Measurements from ENCODE around the gene CPTP. TPM values are rescaled to one million over a fixed set of nuclear protein-coding genes. Genes with fewer than 3 reads are reported as not detected.

The CPTP gene
- total RNA-seq, 1 donor from 2014 or later: 10.8 TPM

DNA sequence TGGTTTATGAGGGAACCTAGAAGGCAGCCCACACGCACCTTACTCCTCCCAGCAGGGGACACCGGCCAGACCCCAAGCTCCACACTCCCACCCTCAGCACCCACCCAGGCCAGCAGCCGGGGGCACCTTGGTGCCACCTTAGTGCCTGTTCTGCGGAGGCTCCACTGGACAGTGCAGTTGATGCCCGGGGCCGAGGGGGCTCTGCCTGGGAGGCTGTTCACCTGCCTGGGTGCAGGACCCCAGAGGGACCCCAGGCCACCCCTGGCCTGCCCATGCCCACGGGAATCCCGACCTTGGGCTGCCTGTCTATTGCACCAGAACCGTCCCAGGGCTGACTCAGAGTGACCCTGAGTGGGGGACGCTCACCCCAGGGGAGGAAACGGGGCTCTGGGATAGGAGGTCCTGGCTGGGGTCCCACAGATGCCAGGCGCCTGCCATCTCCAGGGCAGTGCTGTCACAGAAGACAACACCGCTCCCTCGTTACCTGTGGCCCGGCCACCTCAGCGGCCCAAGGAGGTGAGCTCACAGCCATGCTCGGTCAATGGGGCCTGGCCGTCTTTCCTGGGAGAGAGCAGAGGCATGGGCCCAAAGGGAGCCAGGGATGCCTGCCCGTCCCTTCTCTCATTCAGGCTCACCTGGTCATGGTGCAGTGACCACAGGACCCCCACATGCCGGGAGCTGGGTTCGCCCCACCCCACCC lies 43.7 kb upstream of the CPTP start:
- Histone ChIP-seq H3K27me3 (ENCODE audit: control insufficient read depth, insufficient read depth, low read length) (no peaks in the 10 kb centered on the region), H3K4me3 (ENCODE audit: low read depth, low read length) (no peak overlapping the region), H3K36me3 (ENCODE audit: control insufficient read depth, insufficient read depth, low read length) (no peaks in the 10 kb centered on the region)
- TF ChIP-seq, protein P1, sequence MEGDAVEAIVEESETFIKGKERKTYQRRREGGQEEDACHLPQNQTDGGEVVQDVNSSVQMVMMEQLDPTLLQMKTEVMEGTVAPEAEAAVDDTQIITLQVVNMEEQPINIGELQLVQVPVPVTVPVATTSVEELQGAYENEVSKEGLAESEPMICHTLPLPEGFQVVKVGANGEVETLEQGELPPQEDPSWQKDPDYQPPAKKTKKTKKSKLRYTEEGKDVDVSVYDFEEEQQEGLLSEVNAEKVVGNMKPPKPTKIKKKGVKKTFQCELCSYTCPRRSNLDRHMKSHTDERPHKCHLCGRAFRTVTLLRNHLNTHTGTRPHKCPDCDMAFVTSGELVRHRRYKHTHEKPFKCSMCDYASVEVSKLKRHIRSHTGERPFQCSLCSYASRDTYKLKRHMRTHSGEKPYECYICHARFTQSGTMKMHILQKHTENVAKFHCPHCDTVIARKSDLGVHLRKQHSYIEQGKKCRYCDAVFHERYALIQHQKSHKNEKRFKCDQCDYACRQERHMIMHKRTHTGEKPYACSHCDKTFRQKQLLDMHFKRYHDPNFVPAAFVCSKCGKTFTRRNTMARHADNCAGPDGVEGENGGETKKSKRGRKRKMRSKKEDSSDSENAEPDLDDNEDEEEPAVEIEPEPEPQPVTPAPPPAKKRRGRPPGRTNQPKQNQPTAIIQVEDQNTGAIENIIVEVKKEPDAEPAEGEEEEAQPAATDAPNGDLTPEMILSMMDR (IDR thresholded peaks at IDR 0.05; ENCODE audit: insufficient read depth, low read length, severe bottlenecking): no peak
- FAIRE-seq (no peak), DNase-seq (ENCODE audit: low read depth) (no peak)

DNA sequence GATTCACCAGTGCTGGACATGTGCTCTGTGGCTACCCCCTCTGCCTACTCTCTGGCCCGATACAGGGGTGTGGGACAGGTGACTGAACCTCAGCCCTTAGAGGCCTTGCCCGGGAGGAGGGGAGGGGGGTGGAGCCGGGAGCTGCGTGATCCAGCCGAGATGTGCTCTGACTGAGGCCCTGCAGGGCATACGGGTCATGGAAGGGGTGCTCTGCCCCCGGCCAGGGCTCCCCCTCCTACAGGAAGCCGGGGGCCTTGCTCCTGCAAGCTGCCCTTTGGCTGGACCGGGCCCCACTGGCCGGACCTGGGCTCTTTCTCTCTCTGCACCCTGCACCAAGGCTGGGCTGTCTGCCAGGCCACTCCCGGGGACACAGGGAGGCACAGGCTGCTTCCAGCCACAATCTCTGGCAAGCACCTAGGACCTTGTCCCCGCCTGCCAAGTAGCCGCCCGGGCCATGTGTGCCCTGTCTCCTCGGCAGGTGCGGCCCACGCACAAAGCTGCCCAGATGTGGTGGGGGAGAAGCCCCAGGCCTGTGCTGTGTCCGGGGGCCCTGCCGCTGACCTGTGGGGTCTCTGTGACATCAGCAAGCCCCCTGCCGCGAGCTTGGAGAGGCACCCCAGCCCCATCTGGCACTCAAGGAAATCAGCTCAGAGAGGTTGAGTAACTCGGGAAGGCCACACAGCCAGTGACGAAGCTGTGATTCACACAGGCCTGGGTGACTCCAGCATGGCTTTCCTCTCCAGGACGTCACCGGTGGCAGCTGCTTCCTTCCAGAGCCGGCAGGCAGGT lies 42.9 kb upstream of the CPTP start:
- DNase-seq (ENCODE audit: low read depth): peak; percentile 76
- TF ChIP-seq, protein P1 (IDR thresholded peaks at IDR 0.05; ENCODE audit: insufficient read depth, low read length, severe bottlenecking): no peak
- Histone ChIP-seq H3K27me3 (ENCODE audit: control insufficient read depth, insufficient read depth, low read length) (no peaks in the 10 kb centered on the region), H3K4me3 (ENCODE audit: low read depth, low read length) (no peak overlapping the region), H3K36me3 (ENCODE audit: control insufficient read depth, insufficient read depth, low read length) (no peaks in the 10 kb centered on the region)
- peak; percentile 43 for FAIRE-seq

DNA sequence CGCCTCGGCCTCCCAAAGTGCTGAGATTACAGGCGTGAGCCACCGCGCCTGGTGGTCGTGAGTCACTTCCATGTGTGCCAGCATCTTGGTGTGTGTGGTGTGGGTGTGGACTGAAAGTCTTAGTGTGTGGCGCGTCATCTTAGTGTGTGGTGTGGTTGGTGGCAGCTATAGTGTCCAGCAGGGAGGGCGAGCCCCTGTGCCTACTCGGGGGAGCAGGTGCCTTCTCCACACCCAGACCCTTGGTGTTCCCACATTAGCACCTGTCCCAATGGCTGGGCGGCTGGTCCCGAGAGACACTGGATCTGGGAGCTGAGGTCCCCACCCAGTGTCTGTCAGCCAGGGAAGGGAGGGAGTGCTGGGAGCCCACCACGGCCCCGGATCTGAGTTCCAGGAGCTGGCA lies 41.6 kb upstream of the CPTP start:
- TF ChIP-seq, protein P1 (IDR thresholded peaks at IDR 0.05; ENCODE audit: insufficient read depth, low read length, severe bottlenecking): no peak
- H3K4me3 ChIP-seq (ENCODE audit: low read depth, low read length): no peak overlapping the region
- H3K27me3 ChIP-seq (ENCODE audit: control insufficient read depth, insufficient read depth, low read length): no peaks in the 10 kb centered on the region
- DNase-seq (ENCODE audit: low read depth) (no peak), FAIRE-seq (no peak)
- no peaks in the 10 kb centered on the region for H3K36me3 ChIP-seq (ENCODE audit: control insufficient read depth, insufficient read depth, low read length)

DNA sequence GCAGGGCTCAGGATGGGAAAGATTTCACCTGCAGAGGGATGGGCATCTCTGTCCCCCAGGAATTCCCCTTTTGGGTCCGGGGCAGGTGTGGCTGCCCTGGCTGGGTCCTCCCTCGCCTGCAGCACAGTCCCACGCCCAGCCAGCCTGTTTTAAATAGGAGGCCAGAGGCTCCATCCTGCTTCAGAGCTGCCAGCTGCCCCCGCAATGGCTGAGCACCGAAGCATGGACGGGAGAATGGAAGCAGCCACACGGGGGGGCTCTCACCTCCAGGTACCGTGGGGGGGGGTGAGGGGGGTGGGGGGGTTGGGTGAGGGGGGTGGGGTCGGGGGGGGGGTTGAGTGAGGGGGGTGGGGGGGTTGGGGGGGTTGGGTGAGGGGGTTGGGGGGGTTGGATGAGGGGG lies 40.8 kb upstream of the CPTP start:
- Histone ChIP-seq H3K27me3 (ENCODE audit: control insufficient read depth, insufficient read depth, low read length) (no peaks in the 10 kb centered on the region), H3K36me3 (ENCODE audit: control insufficient read depth, insufficient read depth, low read length) (no peaks in the 10 kb centered on the region), H3K4me3 (ENCODE audit: low read depth, low read length) (no peak overlapping the region)
- TF ChIP-seq, protein P1 (IDR thresholded peaks at IDR 0.05; ENCODE audit: insufficient read depth, low read length, severe bottlenecking): no peak
- FAIRE-seq (no peak), DNase-seq (ENCODE audit: low read depth) (no peak)

DNA sequence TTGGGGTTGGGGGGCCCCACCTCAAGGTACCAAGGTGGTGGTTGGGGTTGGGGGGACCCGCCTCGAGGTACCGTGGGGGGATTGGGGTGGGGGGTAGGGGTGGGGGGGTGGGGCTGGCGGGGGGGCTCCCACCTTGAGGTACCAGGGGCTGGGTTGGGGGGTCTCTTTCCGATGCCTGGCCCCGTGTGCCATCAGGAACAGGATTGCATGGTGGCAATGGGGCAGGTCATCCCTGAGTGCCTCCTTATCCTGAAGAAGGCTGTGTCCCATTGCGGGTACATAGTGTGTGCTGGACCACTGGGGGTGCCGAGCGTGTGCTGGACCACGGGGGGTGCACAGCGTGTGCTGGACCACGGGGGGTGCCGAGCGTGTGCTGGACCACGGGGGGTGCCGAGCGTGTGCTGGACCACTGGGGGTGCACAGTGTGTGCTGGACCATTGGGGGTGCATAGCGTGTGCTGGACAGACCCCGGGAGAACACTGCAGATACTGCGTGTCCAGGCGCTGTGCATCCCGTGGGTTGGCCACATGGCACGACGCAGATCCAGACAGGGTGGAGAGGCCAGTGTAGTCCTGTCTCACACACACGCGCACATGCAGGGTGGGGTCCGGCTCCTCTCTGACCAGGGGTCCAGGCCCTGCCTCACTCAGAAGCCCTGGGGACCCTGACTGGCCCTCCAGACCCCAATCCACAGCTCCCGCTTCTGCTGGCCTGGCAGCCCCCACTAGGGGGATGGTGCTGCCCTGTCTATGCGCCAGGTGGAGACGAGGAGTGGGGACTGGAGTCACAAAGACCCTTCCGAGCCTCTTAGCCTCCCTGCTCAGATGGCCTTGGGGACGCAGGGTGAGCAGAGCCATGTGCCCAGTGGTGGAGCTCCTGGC lies 40.1 kb upstream of the CPTP start:
- TF ChIP-seq, protein P1 (IDR thresholded peaks at IDR 0.05; ENCODE audit: insufficient read depth, low read length, severe bottlenecking): no peak
- Histone ChIP-seq H3K27me3 (ENCODE audit: control insufficient read depth, insufficient read depth, low read length) (no peaks in the 10 kb centered on the region), H3K4me3 (ENCODE audit: low read depth, low read length) (no peak overlapping the region), H3K36me3 (ENCODE audit: control insufficient read depth, insufficient read depth, low read length) (no peaks in the 10 kb centered on the region)
- FAIRE-seq (no peak), DNase-seq (ENCODE audit: low read depth) (no peak)

Data from bronchial epithelial cell (primary cell).